ENCODE data around the gene PDE4B.

PDE4B gene

GRCh38 chr1:65940126-65940525 is 147.4 kb downstream of the PDE4B start:
- TF ChIP-seq CTCF (IDR thresholded peaks at IDR 0.05; ENCODE audit: control insufficient read depth, extremely low read depth, insufficient read depth): no peak
- DNase-seq (ENCODE audit: low read depth): no peak
- no peak overlapping the region for H3K4me3 ChIP-seq (ENCODE audit: low read depth, low read length)

GRCh38 chr1:65942476-65942875 is 149.8 kb downstream of the PDE4B start:
- TF ChIP-seq CTCF (IDR thresholded peaks at IDR 0.05; ENCODE audit: control insufficient read depth, extremely low read depth, insufficient read depth): no peak
- no peak overlapping the region for H3K4me3 ChIP-seq (ENCODE audit: low read depth, low read length)
- DNase-seq (ENCODE audit: low read depth): no peak

- TF ChIP-seq CTCF (IDR thresholded peaks at IDR 0.05; ENCODE audit: control insufficient read depth, extremely low read depth, insufficient read depth): no peak
- no peak overlapping the region for H3K4me3 ChIP-seq (ENCODE audit: low read depth, low read length)
- DNase-seq (ENCODE audit: low read depth): no peak
These were observed 153.7 kb downstream of the PDE4B start for GRCh38 chr1:65946376-65946775.

- no peak for DNase-seq (ENCODE audit: low read depth)
- TF ChIP-seq CTCF (IDR thresholded peaks at IDR 0.05; ENCODE audit: control insufficient read depth, extremely low read depth, insufficient read depth): no peak
- no peak overlapping the region for H3K4me3 ChIP-seq (ENCODE audit: low read depth, low read length)
These were observed 154.3 kb downstream of the PDE4B start for GRCh38 chr1:65946960-65947359.

GRCh38 chr1:65948609-65949229 is 156.0 kb downstream of the PDE4B start:
- peak; percentile 71 for TF ChIP-seq CTCF (IDR thresholded peaks at IDR 0.05; ENCODE audit: control insufficient read depth, extremely low read depth, insufficient read depth)
- no peak overlapping the region for H3K4me3 ChIP-seq (ENCODE audit: low read depth, low read length)
- DNase-seq (ENCODE audit: low read depth): no peak

GRCh38 chr1:65949230-65949626 is 156.5 kb downstream of the PDE4B start:
- no peak for TF ChIP-seq CTCF (IDR thresholded peaks at IDR 0.05; ENCODE audit: control insufficient read depth, extremely low read depth, insufficient read depth)
- DNase-seq (ENCODE audit: low read depth): no peak
- no peak overlapping the region for H3K4me3 ChIP-seq (ENCODE audit: low read depth, low read length)

- no peak overlapping the region for H3K4me3 ChIP-seq (ENCODE audit: low read depth, low read length)
- no peak for DNase-seq (ENCODE audit: low read depth)
- no peak for TF ChIP-seq CTCF (IDR thresholded peaks at IDR 0.05; ENCODE audit: control insufficient read depth, extremely low read depth, insufficient read depth)
These were observed 157.2 kb downstream of the PDE4B start for GRCh38 chr1:65949933-65950332.

All from LNCaP clone FGC (cell line).